Posterior cingulate gyrus (tissue), 11 donors: ENCODE results near the gene PAFAH2.

ENCODE experiments used
- DNase-seq, 10 donors: peaks; one replicate each; pipeline versions ENCODE4 v3.0.0 to v3.0.0-alpha.2; 2020 to 2021; ENCODE audit warnings: mixed read lengths in 3 of 10
- intact Hi-C: fragments of 100-400 bp; cut with DNase I; formaldehyde crosslinking; loops from one replicate; pipeline ENCODE4 v1.15.1; 2023

PAFAH2 gene

DNA sequence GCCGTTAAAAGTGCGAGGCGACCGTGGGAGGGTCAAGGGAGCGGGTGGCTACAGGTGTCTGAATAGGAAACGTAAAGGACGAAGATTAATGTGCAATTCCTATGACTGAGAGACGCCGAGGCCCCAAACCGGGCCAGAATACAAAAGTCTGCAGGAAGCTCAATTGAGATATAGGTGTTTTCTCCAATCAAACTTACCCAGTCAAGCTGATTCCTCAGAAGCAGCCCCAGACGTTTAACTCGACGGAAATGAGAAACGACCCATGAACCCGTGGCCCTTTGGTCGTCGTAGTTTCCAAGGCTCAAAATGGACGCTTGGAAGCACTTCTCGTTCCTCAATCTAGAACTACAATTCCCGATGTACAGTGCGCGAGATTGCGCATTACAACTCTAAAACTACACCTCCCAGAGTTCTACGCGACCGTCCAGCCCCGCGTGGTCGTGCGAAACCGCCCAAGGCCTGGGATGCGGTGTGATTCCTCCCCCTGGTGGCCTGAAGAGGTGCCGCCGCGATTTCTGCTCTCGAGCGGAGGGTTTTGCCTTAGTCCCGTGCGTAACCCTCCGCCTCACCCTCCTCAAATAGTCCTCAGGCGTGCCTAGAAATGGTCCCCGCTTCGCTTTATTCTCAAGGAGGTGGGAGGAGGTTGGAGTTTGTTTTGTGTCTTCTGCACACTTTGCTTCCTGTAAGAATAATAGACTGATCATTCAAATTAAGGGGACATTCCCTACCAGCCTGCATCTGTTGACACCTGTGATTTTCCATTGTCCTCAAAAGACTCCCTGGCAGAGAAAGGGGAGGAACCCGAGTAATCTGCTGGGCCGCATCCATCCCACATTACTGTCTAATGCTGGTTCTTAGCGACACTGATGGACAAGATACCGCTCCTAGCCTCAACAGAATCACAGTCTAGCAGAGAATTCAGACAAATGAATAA lies at the start of gene PAFAH2:
Gene PAFAH2 (minus strand): TSS at position 236 of the 934 bp plus-strand sequence. CDS start 7,247 bp downstream, outside the sequence.
- DNase-seq = peak; percentile 94 to 99 (median 95)
- intact Hi-C loops = loop anchor here (1.0 to 2.0 kb wide), 2 partner anchors 93 to 103 kb away; no protein-coding TSS in a partner anchor

DNA sequence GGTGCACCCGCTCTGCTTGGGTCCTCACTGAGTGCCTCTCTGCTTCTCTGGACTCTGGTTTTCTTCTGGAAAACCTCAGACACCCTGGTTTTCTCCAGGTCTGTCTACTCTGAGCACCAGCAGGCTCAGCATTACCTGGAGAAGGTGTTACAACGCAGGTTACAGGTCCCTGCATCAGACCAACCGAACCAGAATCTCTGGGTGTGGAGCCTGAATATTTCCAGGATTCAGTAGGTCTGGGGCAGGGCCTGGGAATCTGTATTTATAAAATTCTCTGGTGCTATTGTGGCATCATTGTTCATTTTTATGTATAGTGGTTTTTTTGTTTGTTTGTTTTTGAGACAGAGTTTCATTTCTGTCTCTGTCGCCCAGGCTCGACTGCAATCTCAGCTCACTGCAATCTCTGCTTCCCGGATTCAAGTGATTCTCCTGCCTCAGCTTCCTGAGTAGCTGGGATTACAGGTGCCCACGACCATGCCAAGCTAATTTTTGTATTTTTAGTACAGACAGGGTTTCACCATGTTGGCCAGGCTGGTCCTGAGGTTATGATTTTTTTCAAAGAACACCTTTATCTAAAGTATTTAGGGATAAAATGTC lies 49.5 kb upstream of the PAFAH2 start:
- intact Hi-C loops = loop anchor here (5.0 kb wide), 1 partner anchor 530 kb away; no protein-coding TSS in a partner anchor

DNA sequence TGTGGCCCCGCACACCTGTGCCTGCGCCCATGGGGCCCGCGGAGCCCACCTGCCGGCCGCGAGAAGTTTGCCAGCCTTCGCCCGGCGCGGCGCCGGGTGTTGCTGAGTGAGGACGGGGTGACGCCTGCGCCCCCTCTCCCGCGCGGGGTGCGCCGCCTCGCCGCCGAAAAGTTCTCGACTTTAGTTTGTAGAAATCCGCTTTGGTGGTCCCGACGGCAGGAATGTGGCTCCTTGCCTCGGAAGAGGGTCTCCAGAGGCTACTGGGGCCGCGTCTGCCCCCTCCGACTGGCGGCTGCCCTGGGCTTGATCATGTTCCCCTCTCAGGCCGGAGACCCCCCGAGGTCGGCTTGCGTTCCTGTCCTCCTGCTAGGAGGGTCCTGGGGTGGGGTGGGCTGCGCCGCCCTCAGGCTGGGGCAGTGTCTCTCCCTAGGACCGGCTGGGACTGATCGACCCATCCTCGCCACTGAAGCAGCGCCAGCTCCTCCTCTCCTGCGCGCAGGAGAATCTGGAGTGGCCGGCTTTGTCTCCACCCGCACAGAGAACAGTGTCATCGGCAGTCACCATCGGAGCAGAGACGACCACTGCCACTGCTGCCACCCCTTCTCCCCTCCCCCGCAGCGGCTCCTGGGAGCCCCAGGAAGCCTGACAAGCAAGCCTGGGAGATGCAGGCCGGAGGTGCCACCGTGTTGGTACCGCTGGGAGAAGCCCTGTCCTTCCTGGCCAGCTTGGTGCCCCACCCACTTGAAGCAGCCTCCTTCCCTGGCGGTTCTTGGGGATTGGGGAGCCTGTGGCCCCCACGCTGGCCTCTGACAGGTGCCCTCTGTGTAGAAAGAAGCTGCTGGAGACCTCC lies 48.6 kb upstream of the PAFAH2 start:
- DNase-seq = peak in 1 of 10 donors; percentile 61
- intact Hi-C loops = loop anchor here (5.0 kb wide), 1 partner anchor 531 kb away; no protein-coding TSS in a partner anchor

More for the DNA sequence above, 49.5 kb upstream of the PAFAH2 start:
- DNase-seq = no peak

DNA sequence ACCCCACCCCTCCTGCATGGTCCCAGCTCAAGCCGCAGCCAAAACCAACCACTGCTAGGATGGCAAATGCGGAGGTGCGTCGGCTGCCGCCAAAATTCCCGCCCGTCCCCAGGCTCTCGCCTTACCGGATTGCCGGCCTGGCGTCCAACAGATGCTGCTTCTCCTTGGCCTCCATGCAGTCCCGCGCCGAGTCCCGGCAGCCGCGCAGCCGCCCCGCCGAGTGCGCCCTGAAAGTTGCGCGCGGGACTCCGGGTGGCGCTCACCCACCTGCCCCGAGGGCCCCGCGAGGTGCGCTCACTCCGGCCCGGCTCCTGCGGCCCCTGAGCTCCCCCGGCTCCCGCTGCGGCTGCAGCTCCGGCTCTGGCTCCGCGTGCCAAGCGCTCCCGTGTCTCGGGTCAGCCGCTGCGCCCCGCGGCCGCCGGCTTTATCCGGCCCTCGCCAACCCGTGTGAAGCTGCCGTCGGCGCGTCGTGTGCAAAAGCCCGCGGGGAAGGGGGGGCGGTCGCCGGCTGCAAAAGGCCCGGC lies 47.9 kb upstream of the PAFAH2 start, which contains the start of gene SLC30A2:
Gene SLC30A2 (minus strand): TSS at position 397 of the 524 bp plus-strand sequence. CDS start 222 bp downstream, at position 175.
- peak in 2 of 10 donors; percentile 57 to 67 for DNase-seq
- intact Hi-C loops = loop anchor here (5.0 kb wide), 1 partner anchor 532 kb away; no protein-coding TSS in a partner anchor

DNA sequence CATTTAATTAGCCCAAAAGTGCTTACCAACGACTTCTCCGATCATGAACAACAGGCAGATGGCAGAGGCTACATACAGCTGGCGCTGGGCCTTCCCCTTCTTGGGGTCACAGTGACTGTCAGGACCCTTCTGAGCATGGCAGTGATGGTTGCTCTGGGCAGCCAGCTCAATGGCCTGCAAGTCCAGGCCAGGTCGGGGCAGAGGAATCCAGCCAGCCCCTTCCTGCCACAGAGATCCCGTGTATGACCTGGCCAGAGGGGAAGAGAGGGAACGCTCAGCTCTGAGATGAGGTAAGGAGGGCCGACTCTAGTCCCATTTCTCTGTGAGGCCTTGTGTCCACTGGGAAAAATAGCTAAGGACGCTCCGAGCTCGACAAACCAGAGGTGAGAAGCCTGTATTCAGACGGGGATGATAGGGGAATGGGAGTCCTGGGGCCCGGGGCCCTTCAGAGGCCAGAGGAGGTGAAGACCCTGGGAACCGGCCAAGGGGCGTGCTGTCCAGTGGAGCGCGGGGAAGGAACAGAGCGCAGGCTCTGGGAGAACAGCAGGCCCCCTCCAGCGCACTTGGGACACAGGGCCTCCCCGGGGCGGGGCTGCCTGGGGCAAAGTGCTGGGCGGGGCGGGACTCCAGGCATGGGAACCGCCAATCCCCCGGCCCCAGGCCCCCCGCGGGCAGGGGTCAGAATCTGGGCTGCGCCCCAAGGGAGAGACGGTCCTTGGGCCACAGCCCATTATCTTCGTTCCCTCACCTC lies 47.3 kb upstream of the PAFAH2 start:
- intact Hi-C loops = loop anchor here (5.0 kb wide), 1 partner anchor 532 kb away; no protein-coding TSS in a partner anchor
- peak in 2 of 10 donors; percentile 6 to 64 for DNase-seq

DNA sequence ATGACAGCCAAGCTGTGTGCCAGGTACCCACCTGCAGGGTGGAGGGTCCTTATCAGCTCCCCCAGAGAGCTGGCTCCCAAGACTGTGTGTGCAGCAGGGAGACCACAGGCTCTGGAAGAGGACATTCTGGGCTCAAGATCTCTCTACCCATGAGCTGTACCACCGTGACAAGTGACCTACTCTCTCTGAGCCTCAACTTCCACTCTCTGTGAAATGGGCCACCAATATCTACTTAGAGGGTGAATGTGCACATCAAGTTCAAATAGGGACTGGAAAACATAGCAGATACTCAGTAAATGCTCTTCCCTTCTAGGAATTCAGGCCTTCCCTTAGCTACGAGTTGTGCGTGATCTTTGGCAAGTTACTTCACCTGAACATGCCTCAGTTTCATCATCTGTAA lies 46.6 kb upstream of the PAFAH2 start:
- intact Hi-C loops = no loop called here
- DNase-seq = peak in 1 of 10 donors; percentile 44

DNA sequence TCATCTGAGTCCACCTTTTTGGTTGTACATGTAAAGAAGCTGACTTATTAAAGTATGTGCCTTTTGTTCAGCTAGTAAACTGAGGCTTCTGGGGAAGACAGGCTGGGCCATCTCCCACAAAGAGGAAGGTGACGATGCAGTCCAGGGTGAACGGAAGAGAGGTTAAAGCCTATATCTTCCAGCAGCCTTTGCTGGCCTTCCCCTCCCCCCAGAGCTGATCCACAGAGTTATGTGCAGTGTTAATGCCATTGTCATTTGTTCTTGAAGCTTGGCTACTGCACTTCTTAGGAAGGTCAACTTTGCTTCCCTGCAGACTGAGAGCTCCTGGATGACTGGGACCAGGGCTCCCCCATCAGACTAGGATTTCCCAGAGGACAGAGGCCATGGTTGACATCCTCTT lies 45.9 kb upstream of the PAFAH2 start:
- intact Hi-C loops = no loop called here
- DNase-seq = peak in 1 of 10 donors; percentile 49

DNA sequence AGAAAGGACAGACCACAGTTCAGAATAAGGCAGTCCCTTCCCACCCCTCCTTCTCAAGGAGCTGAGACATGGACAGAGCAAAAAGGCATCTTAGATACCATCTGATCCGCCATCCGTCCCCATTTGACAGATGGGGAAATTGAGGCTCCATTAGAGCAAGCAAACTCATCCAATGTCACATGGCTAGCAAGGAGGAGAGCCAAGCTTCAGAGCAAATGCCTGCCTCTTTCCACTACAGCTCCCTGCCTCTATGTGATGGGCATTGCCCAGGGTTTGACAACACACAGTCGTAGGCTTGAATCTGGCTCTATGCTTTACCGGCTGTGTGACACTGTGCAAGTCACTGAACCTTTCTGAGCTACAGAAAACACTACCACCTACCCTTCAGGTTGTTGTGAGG lies 44.1 kb upstream of the PAFAH2 start:
- DNase-seq = no peak
- intact Hi-C loops = no loop called here

DNA sequence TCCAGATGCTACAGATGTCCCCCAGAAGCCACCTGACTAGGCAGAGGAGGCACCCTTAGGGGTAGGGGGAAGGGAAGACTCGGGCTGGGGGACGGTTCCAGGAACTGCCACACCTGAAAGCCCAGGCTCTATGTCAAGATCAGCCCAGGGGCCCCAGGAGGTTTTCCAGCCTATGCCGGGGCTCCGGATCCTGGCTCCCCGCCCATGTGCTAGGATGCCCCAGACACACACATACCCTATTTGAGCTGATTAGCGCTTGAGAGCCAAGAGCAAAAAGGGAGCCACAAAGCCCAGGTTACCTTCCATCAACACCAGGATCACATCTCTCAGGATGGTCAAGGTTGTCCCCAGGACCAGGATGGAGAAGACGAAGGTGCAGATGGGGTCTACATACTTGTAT lies 43.5 kb upstream of the PAFAH2 start:
- peak in 1 of 10 donors; percentile 61 for DNase-seq
- intact Hi-C loops = no loop called here

DNA sequence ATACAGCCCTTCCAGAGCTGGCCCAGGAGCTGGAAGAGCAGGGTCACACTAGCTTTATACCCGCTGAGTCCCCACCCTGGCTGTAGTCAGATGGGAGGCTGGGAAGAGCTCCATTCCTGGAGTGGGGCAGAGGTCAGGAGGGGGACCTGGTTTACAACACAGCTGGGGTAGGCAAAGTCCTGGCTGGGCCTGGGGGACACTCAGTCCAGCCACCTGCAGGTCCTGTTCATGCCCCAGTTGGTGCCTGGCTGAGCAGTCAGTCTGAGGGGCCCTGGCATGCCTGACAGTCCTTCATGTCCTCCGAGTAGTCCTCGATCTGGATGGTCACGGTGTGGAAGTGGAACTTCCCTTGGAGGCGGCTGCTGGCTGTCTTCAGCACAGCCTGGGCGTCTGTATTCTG lies 41.0 kb upstream of the PAFAH2 start:
- DNase-seq = peak in 1 of 10 donors; percentile 73
- intact Hi-C loops = loop anchor here (5.0 kb wide), 2 partner anchors 63 to 123 kb away; no protein-coding TSS in a partner anchor

DNA sequence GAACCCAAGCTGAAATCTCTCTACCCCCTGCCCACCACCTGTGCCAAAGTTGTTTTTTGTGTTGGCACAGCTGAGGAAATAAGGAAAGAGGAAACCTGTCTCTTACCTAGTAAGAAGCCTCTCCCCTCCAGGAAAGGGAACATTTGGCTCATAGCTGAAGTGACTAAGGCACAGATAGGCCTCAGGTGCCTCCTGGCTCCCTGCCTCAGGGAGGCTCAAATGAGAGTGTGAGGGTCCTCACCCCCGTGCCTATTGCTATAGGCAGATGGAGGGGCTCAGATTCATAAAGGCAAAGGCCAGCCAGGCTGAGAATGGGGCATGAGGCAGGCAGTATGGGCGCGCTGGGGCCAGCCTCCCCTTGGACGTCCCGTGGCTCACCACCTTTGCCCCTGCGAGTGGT lies 40.6 kb upstream of the PAFAH2 start:
- intact Hi-C loops = loop anchor here (5.0 kb wide), 2 partner anchors 64 to 124 kb away; no protein-coding TSS in a partner anchor
- DNase-seq = peak in 1 of 10 donors; percentile 33

DNA sequence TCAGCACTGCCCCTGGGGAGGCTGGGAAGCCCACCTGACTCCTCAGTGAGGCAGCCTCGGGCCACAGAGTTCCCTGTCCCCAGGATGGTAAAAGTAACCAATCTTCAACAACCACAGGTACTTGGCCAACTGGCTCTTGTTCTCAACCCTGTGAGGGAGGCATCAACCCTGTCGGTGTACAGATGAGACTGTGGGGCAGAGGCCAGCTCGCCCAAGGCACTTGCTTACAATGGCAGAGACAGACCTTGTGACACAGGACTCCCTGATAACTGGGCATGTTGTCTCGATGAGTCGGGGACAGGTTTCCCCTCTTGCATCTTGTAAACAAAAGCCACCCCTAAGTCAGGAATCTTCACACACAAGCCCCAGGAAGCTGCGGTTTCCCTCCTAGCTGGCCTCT lies 40.0 kb upstream of the PAFAH2 start:
- peak in 1 of 10 donors; percentile 39 for DNase-seq
- intact Hi-C loops = loop anchor here (5.0 kb wide), 2 partner anchors 64 to 124 kb away; no protein-coding TSS in a partner anchor

DNA sequence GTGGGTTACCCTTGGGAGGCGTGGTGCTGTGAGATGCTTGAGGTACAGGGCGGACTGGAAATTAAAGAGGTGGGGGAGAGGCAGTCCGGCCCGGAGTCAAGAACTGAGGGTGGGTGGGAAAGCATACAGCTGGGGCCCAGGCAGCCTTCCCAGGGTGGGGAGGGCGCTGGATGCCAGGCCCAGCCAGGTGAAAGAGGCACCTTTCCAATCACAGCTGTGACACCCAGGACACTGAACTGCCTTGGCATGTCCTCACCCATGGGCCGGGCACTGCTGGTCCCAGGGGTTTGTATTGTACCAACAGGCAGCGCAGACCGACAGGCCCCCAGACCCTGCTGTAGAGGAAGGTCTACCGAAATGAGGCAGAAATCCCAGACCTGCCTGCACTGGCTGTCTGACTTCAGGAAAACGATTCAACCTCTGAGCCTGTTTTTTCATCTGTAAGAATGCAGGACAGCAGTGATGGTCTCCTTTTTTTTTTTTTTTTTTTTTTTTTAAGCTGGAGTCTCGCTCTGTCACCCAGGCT lies 39.0 kb upstream of the PAFAH2 start:
- DNase-seq = peak in 1 of 10 donors; percentile 70
- intact Hi-C loops = loop anchor here (1.0 to 5.0 kb wide), 3 partner anchors 65 to 125 kb away; no protein-coding TSS in a partner anchor

DNA sequence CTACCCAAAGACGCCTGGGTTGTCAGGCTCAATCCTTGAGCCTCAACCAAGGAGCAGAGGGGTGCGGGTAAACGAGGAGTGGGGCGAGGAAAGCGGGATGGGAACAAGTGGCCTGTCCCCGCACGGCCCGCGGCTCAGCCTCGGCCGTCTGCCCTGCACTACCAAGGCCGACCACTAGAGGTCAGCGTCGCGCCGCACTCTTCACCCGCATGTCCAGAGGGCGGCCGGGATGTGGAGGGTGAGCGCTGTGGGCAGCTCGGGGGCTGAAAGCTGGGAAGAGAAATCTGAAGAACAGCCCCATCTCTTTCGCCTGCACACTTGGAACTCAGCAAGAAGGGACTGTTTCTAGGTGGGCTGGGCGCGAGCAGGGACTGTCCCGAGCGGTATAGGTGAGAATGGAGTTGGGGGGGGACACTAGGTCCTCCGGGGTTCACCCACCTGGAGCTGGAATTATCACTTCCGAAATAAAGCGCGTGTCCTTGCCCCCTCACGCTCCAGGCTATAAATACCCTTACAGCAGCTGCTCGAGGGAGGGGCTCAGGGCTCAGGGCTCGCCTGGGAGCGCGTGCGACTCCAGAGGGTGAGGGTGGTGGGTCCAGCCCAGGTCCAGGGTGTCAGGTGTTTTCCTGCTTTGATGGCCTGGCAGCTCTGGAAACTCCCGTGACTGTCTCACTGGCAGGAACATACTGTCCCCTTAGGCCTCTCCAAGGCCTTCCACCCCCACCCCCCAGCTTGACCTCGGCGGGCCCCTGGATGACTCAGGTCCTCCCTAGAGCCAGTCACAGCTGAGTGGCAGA lies 38.3 kb upstream of the PAFAH2 start:
- DNase-seq = peak; percentile 70 to 98 (median 86)
- intact Hi-C loops = loop anchor here (1.0 to 5.0 kb wide), 3 partner anchors 66 to 126 kb away; no protein-coding TSS in a partner anchor

DNA sequence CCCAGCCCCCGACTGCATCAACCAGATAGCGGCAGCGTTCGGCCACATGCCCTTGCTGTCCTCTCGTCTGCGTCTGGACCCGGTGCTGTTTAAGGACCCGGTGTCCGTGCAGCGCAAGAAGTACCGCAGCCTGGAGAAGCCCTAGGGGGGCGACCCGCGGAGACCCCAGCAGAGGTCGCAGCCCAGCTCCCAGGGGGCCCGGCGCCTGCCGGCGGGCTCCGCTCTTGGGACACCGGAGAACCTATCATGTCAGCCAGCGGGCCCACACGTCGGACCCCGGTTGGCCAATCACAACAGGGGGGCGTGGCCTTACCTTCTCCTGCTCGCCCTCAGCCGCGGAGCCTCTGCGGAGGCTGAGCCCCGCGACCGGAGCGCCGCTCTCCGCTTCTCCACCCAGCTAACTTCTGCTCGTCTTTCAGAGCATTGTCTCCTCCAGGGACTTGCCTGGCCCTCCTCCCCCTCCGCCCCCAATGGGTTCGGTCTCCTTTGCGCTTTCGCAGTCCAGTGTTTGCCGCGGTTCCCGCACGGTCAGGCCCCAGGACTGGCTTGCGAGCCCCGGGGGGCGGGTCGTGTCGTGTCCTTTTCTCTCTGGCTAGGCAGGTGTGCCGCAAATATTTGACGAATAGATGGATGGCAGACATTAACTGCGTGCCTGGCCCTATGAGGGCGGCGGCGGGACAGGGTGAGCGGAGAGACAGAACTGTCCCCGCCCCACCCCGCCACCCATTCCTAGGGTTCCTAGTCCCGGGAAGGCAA lies 37.5 kb upstream of the PAFAH2 start:
- intact Hi-C loops = loop anchor here (5.0 kb wide), 2 partner anchors 67 to 127 kb away; no protein-coding TSS in a partner anchor
- peak; percentile 92 to 99 (median 97) for DNase-seq

DNA sequence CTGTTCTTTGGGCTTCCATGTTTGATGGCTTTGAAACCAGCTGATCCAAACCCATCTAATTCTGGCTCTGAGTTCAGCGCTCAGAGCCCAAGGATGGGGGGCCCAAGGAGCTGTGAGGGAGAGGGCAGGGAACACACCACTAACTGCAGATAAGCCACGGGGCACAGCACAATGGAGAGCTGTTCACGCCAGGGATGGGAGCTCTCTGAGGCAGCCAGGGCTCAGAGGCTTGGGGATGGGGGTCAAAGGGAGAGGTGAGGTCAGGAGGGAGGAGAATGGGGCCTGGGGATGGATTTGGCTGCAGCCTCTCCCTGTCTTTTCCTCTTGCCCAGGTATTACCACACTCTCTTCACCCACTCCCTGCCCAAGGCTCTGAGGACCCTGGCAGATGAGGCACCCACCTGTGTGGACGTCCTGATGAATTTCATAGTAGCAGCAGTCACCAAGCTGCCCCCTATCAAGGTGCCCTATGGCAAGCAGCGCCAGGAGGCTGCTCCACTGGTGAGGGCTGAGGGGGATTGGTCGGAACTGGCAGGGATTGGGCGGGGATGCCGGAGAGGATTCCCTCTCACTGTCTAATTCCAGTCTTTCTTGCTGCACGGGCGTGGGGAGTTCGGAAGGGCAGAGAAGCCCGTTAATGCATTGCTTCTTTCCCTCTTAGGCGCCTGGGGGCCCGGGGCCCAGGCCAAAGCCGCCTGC lies 36.8 kb upstream of the PAFAH2 start:
- intact Hi-C loops = loop anchor here (5.0 kb wide), 2 partner anchors 68 to 128 kb away; no protein-coding TSS in a partner anchor
- peak in 1 of 10 donors; percentile 87 for DNase-seq
